Neural cell (in vitro differentiated cells): ENCODE data around the gene DNM3.

Experiments used
- EP300 ChIP-seq: fragments of 450-650 bp; conservative IDR thresholded peaks from 2 replicates; pipeline ENCODE4 v1.6.1; 2014; ENCODE audit warnings: antibody characterized with exemption, mild to moderate bottlenecking, moderate library complexity; ENCODE audit not compliant: poor library complexity, severe bottlenecking
- EZH2 ChIP-seq: fragments of 200-600, 300-800 bp; shearing (Covaris generic), sonication (generic); IDR thresholded peaks from 2 replicates; pipeline ENCODE4 v1.6.1; 2014; ENCODE audit warnings: antibody characterized with exemption, low read length, borderline replicate concordance, mild to moderate bottlenecking; ENCODE audit not compliant: insufficient read depth, poor library complexity, severe bottlenecking
- POLR2AphosphoS5 ChIP-seq: IDR thresholded peaks from 2 replicates; pipeline ENCODE4 v1.6.1; 2012
- SMC3 ChIP-seq: fragments of 450-650 bp; conservative IDR thresholded peaks from 2 replicates; pipeline ENCODE4 v1.6.1; 2014; ENCODE audit warnings: antibody characterized with exemption, mild to moderate bottlenecking, moderate library complexity; ENCODE audit not compliant: poor library complexity
- TAF1 ChIP-seq: IDR thresholded peaks from 2 replicates; pipeline ENCODE4 v1.6.1; 2012; ENCODE audit warnings: low read depth
- TF ChIP-seq, protein P1 (sequence below): fragments of 450-650 bp; IDR thresholded peaks from 2 replicates; pipeline ENCODE4 v1.5.1; 2014; ENCODE audit warnings: antibody characterized with exemption, mild to moderate bottlenecking, moderate library complexity; ENCODE audit not compliant: poor library complexity, severe bottlenecking

- TF ChIP-seq, protein P1, sequence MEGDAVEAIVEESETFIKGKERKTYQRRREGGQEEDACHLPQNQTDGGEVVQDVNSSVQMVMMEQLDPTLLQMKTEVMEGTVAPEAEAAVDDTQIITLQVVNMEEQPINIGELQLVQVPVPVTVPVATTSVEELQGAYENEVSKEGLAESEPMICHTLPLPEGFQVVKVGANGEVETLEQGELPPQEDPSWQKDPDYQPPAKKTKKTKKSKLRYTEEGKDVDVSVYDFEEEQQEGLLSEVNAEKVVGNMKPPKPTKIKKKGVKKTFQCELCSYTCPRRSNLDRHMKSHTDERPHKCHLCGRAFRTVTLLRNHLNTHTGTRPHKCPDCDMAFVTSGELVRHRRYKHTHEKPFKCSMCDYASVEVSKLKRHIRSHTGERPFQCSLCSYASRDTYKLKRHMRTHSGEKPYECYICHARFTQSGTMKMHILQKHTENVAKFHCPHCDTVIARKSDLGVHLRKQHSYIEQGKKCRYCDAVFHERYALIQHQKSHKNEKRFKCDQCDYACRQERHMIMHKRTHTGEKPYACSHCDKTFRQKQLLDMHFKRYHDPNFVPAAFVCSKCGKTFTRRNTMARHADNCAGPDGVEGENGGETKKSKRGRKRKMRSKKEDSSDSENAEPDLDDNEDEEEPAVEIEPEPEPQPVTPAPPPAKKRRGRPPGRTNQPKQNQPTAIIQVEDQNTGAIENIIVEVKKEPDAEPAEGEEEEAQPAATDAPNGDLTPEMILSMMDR = no peak
- no peak for TF ChIP-seq POLR2AphosphoS5
- TF ChIP-seq EP300 = no peak
- no peak for TF ChIP-seq EZH2
- TF ChIP-seq TAF1 = no peak
- TF ChIP-seq SMC3 = no peak
Observed at GRCh38 chr1:171997936-171998335, 156.6 kb downstream of the DNM3 start.
